Calu3 (cell line): ENCODE measurements around the gene IL11RA. TPM values are rescaled to one million over a fixed set of nuclear protein-coding genes. Genes with fewer than 3 reads are reported as not detected.

Experiments used
- BruUV-seq: library from RNA; stranded (reverse); fragments of 400-500 nt; replicated peaks from 2 replicates; lab custom pipeline; 2021; lab: Mats Ljungman, UMichigan
- CTCF ChIA-PET: fragments of 300-600 bp; sonication (Branson Sonifier 250); formaldehyde crosslinking; loops from one replicate; lab custom pipeline; 2022; ENCODE audit warnings: antibody characterized with exemption; lab: Charles Lee
- DNase-seq: peaks from one replicate; pipeline ENCODE4 v3.0.0; 2022
- H3K27ac Mint-ChIP-seq: one replicate; pipeline ENCODE4 v1.8.0; 2022; ENCODE audit warnings: mixed read lengths; ENCODE audit not compliant: unreplicated experiment
- H3K27me3 Mint-ChIP-seq: one replicate; pipeline ENCODE4 v1.8.0; 2022; ENCODE audit warnings: mixed read lengths; ENCODE audit not compliant: unreplicated experiment
- H3K36me3 Mint-ChIP-seq: one replicate; pipeline ENCODE4 v1.8.0; 2022; ENCODE audit warnings: mild to moderate bottlenecking, moderate library complexity, mixed read lengths; ENCODE audit not compliant: insufficient read depth, unreplicated experiment
- H3K4me1 Mint-ChIP-seq: one replicate; pipeline ENCODE4 v1.8.0; 2022; ENCODE audit warnings: mild to moderate bottlenecking, low read depth, mixed read lengths; ENCODE audit not compliant: unreplicated experiment
- H3K4me3 Mint-ChIP-seq: one replicate; pipeline ENCODE4 v1.8.0; 2022; ENCODE audit warnings: mild to moderate bottlenecking, low read depth, moderate library complexity, mixed read lengths; ENCODE audit not compliant: unreplicated experiment
- H3K9me3 Mint-ChIP-seq: one replicate; pipeline ENCODE4 v1.8.0; 2022; ENCODE audit warnings: low read depth, mixed read lengths; ENCODE audit not compliant: unreplicated experiment
- intact Hi-C: fragments of 100-400 bp; cut with micrococcal nuclease; formaldehyde crosslinking; loops from one replicate; pipeline ENCODE4 v1.10.0; 2022; ENCODE audit not compliant: unreplicated experiment
- total RNA-seq: library from RNA; stranded (reverse); gene quantifications from 2 replicates; pipeline ENCODE4 v1.2.3, GENCODE V29; 2022
- TF ChIP-seq, protein P1 (sequence below): fragments of 200-600 bp; IDR thresholded peaks from one replicate; pipeline ENCODE4 v1.8.0; 2022; ENCODE audit warnings: antibody characterized with exemption; ENCODE audit not compliant: unreplicated experiment

The IL11RA gene
- total RNA-seq, 1 experiment from 2014 or later, result 6.8 TPM

DNA sequence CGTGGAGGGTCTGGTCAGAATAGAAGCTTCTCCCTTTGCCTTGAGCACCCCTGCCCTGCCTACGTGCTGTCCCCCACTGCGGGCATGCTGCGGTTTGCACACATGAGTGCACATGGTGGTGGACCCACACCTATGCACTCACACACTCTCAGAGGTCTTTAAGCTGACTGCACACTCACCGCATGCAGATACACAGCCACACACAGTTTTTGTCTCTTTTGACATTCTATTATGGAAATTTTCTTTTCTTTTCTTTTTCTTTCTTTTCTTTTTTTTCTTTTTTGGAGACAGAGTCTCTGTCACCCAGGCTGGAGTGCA lies 22.5 kb upstream of the IL11RA start:
- Mint-ChIP-seq H3K9me3 (no peaks in the 10 kb centered on the region), H3K36me3 (peaks cover 8% of the 10 kb centered on the region), H3K27ac (no peak overlapping the region), H3K27me3 (peaks cover 62% of the 10 kb centered on the region), H3K4me3 (peak overlapping the region; percentile 76), H3K4me1 (peaks cover 13% of the 10 kb centered on the region)
- CTCF ChIA-PET, result no interaction called here
- DNase-seq, result no peak
- intact Hi-C loops, result no loop called here
- TF ChIP-seq, protein P1, sequence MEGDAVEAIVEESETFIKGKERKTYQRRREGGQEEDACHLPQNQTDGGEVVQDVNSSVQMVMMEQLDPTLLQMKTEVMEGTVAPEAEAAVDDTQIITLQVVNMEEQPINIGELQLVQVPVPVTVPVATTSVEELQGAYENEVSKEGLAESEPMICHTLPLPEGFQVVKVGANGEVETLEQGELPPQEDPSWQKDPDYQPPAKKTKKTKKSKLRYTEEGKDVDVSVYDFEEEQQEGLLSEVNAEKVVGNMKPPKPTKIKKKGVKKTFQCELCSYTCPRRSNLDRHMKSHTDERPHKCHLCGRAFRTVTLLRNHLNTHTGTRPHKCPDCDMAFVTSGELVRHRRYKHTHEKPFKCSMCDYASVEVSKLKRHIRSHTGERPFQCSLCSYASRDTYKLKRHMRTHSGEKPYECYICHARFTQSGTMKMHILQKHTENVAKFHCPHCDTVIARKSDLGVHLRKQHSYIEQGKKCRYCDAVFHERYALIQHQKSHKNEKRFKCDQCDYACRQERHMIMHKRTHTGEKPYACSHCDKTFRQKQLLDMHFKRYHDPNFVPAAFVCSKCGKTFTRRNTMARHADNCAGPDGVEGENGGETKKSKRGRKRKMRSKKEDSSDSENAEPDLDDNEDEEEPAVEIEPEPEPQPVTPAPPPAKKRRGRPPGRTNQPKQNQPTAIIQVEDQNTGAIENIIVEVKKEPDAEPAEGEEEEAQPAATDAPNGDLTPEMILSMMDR, result no peak
- no TSS peak for BruUV-seq

DNA sequence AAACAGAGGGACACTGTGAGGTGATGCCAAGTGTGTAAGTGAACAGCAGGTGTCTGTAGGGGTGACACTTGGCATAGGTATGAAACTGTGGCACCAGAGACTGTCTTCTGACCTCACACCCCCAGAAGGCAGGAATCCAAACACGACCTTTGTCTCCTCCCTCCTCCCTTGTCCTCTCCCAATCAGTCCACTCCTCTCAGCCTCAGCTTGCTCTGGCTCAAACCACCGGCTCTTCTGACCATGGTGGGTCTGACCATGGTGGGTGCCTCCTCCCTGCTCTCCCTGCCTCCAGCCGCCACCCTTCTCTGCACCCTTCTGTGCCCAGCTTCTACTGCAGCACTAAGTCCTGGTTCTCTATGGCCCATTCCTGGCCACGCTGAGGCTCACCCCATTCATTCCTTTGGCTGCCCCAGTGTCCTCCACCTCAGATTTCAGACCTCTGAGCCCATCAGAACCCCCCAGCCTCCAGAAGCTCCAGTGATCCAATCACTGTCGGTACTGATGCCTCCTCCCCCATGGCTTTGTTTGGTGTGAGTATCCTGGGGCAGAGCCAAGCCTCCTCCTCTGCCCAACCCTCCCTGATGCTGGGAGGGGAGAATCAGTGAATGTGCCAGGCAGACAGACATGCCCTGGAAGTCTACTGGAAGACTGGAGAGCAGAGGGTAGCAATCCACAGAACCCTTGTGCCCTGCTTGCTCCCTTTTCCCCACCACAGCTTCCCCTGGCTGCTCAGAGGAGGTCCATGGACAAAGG lies 21.4 kb upstream of the IL11RA start:
- TF ChIP-seq, protein P1, result no peak
- intact Hi-C loops, result no loop called here
- H3K4me3 Mint-ChIP-seq, result no peak overlapping the region
- H3K27me3 Mint-ChIP-seq, result peaks cover 56% of the 10 kb centered on the region
- H3K27ac Mint-ChIP-seq, result no peak overlapping the region
- H3K36me3 Mint-ChIP-seq, result peaks cover 8% of the 10 kb centered on the region
- CTCF ChIA-PET, result no interaction called here
- peaks cover 13% of the 10 kb centered on the region for H3K4me1 Mint-ChIP-seq
- H3K9me3 Mint-ChIP-seq, result no peaks in the 10 kb centered on the region
- BruUV-seq, result no TSS peak
- DNase-seq, result no peak

DNA sequence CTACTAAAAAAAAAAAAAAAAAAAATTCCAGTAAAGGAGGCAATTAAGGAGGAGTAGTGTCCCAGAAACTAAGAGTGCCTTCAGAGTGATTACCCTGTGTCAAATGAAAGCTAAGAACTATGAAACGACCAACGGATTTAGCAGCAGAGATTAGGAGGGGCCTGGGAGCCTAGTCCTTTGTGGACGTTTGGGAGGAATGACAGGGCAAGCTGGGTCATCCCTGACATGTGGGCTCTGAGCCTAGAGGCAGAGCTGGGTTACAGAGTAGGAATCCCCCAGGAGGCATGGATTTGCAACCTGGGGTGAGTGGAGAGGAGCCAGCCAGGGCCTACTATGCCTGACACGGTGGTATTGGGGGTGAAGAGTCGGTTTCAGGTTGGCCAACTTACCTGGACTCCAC lies 18.8 kb upstream of the IL11RA start:
- Mint-ChIP-seq H3K4me1 (peaks cover 12% of the 10 kb centered on the region), H3K27ac (no peak overlapping the region), H3K4me3 (no peak overlapping the region), H3K27me3 (peaks cover 30% of the 10 kb centered on the region), H3K9me3 (no peaks in the 10 kb centered on the region), H3K36me3 (peaks cover 22% of the 10 kb centered on the region)
- DNase-seq, result no peak
- TF ChIP-seq, protein P1, result no peak
- BruUV-seq, result no TSS peak
- CTCF ChIA-PET, result interaction anchor here (0.6 to 1.0 kb wide), 2 partner anchors 21 to 335 kb away, joined by 3 to 4 read pairs; partner anchors contain the start of gene RPP25L
- intact Hi-C loops, result no loop called here

DNA sequence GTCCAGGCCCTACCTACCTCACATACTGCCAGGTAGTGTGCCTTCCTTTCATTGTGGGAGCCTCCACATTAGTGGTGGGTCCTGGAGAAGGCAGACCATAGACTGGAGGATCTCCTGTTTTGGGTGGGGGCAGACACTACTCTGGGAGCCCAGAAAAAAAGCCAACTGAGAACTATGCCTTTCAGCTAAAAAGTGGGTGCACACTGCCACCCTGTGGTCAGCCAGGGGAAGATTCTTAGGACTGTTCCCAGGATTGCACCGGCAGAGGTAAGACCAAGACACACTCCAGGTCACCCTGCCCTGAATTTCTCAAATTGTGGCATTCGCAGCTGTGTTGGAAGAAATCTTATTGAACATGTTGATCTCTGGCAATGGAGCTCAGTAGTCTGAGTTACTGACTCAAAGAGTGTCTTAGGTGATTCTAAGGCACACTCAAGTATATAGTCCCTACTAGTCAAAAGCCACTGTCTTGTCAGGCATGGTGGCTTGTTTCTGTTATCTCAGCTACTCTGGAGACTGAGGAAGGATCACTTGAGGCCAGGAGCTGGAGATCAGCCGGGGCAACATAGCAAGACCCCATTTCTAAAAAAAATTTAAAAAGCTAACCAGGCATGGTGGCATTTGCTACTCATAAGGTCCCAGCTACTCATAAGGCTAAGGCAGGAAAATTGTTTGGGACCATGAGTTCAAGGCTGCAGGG lies 18.0 kb upstream of the IL11RA start:
- H3K4me1 Mint-ChIP-seq, result peaks cover 10% of the 10 kb centered on the region
- no peak overlapping the region for H3K27ac Mint-ChIP-seq
- H3K27me3 Mint-ChIP-seq, result peaks cover 22% of the 10 kb centered on the region
- H3K36me3 Mint-ChIP-seq, result peaks cover 16% of the 10 kb centered on the region
- DNase-seq, result peak; percentile 70
- intact Hi-C loops, result loop anchor here (1.0 kb wide), 1 partner anchor 22 kb away; the partner anchor contains the start of gene RPP25L
- no peaks in the 10 kb centered on the region for H3K9me3 Mint-ChIP-seq
- TF ChIP-seq, protein P1, result peak; percentile 48
- H3K4me3 Mint-ChIP-seq, result no peak overlapping the region
- CTCF ChIA-PET, result interaction anchor here (0.6 to 1.0 kb wide), 3 partner anchors 22 to 356 kb away, joined by 3 to 4 read pairs (median 3); partner anchors contain the start of genes DNAJB5 and RPP25L
- no TSS peak for BruUV-seq
